Endothelial cell of umbilical vein (primary cell): ENCODE measurements around the gene CELF2. TPM values are rescaled to one million over a fixed set of nuclear protein-coding genes. Genes with fewer than 3 reads are reported as not detected.

Experiments
- BruUV-seq: library from RNA; stranded (reverse); fragments of 400-500 nt; replicated peaks from 2 replicates; lab custom pipeline; 2021; lab: Mats Ljungman, UMichigan
- CTCF ChIA-PET: fragments of 300-600, 350-600 bp; sonication (Branson Sonifier 250); formaldehyde crosslinking; loops from one replicate; lab custom pipeline; 2021; ENCODE audit warnings: antibody characterized with exemption, inconsistent platforms; lab: Charles Lee
- POLR2A ChIA-PET: fragments of 300-600, 350-600 bp; sonication (Branson Sonifier 250); formaldehyde crosslinking; loops from one replicate; lab custom pipeline; 2021; ENCODE audit warnings: antibody characterized with exemption, inconsistent platforms; lab: Charles Lee
- DNase-seq: peaks from one replicate; pipeline ENCODE4 v3.0.0-alpha.2; 2011; ENCODE audit warnings: low read depth, low spot score
- FAIRE-seq: peaks from 2 replicates; lab custom pipeline; 2011; peaks lifted over from hg19 to GRCh38; lab: Jason Lieb, UNC
- H2AFZ ChIP-seq: 2 replicates; pipeline ENCODE4 v1.6.0; 2012; ENCODE audit warnings: low read depth, low read length, control low read depth, inconsistent platforms
- H3K27ac ChIP-seq: 2 replicates; pipeline ENCODE4 v1.5.1; 2011; ENCODE audit warnings: low read depth, mild to moderate bottlenecking, control low read depth, low read length, moderate library complexity; ENCODE audit not compliant: insufficient read depth
- H3K27me3 ChIP-seq, 2 experiments: 2 replicates each; pipeline versions ENCODE4 v1.6.0 to v1.6.1; 2011; ENCODE audit warnings: low read length in 2 of 2, mixed read lengths in 1 of 2; ENCODE audit not compliant: control insufficient read depth in 2 of 2, insufficient read depth in 2 of 2
- H3K36me3 ChIP-seq, 2 experiments: 2 replicates in 1 of 2; 3 replicates in 1 of 2; pipeline ENCODE4 v1.5.1; 2011; ENCODE audit warnings: low read length in 2 of 2, mild to moderate bottlenecking in 1 of 2, moderate library complexity in 1 of 2; ENCODE audit not compliant: control insufficient read depth in 2 of 2, insufficient read depth in 2 of 2; ENCODE audit errors: extremely low read depth in 1 of 2
- H3K4me1 ChIP-seq: 3 replicates; pipeline ENCODE4 v1.5.1; 2011; ENCODE audit warnings: mild to moderate bottlenecking, low read length; ENCODE audit not compliant: control insufficient read depth, insufficient read depth; ENCODE audit errors: extremely low read depth
- H3K4me2 ChIP-seq: 2 replicates; pipeline ENCODE4 v1.6.1; 2011; ENCODE audit warnings: low read length, control low read depth, mixed read lengths; ENCODE audit not compliant: insufficient read depth
- H3K4me3 ChIP-seq, 3 experiments: fragments of 200-600 bp in 1 of 3; sonication (generic), shearing (Covaris generic) in 1 of 3; replicated peaks in 1 of 3; 2 replicates each; pipeline ENCODE4 v1.5.1; 2011 to 2016; ENCODE audit warnings: control low read depth in 3 of 3, low read length in 3 of 3, mild to moderate bottlenecking in 2 of 3, inconsistent platforms in 1 of 3, low read depth in 1 of 3, moderate library complexity in 1 of 3; ENCODE audit not compliant: insufficient read depth in 1 of 3
- H3K79me2 ChIP-seq: 2 replicates; pipeline ENCODE4 v1.6.0; 2012; ENCODE audit warnings: low read length, inconsistent platforms; ENCODE audit not compliant: control insufficient read depth, insufficient read depth
- H3K9ac ChIP-seq: replicated peaks from 2 replicates; pipeline ENCODE3; 2011; ENCODE audit warnings: low read length, control low read depth; ENCODE audit not compliant: insufficient read depth; ENCODE audit errors: extremely low read depth
- H3K9me1 ChIP-seq: replicated peaks from 3 replicates; pipeline ENCODE4 v1.6.0; 2011; ENCODE audit warnings: mild to moderate bottlenecking, low read length; ENCODE audit not compliant: control insufficient read depth, insufficient read depth; ENCODE audit errors: extremely low read depth
- H3K9me3 ChIP-seq: replicated peaks from 2 replicates; pipeline ENCODE4 v1.5.1; 2012; ENCODE audit warnings: low read length, inconsistent platforms; ENCODE audit not compliant: control insufficient read depth, insufficient read depth
- H4K20me1 ChIP-seq: replicated peaks from 2 replicates; pipeline ENCODE3; 2011; ENCODE audit warnings: mild to moderate bottlenecking, low read length; ENCODE audit not compliant: control insufficient read depth, insufficient read depth; ENCODE audit errors: extremely low read depth
- EZH2 ChIP-seq: IDR thresholded peaks from 2 replicates; pipeline ENCODE4 v1.6.1; 2012; ENCODE audit warnings: borderline replicate concordance, low read depth, mild to moderate bottlenecking, moderate library complexity, low read length, inconsistent platforms; ENCODE audit not compliant: severe bottlenecking
- FOS ChIP-seq: IDR thresholded peaks from 2 replicates; pipeline ENCODE4 v1.6.1; 2011; ENCODE audit warnings: mild to moderate bottlenecking, low read length, moderate library complexity, borderline replicate concordance; ENCODE audit not compliant: insufficient read depth
- GATA2 ChIP-seq: IDR thresholded peaks from 2 replicates; pipeline ENCODE4 v1.7.0; 2011; ENCODE audit warnings: low read depth, mild to moderate bottlenecking, moderate library complexity, mixed read lengths, low read length; ENCODE audit not compliant: insufficient read length, insufficient read depth
- JUN ChIP-seq: IDR thresholded peaks from 2 replicates; pipeline ENCODE4 v1.6.1; 2011; ENCODE audit warnings: borderline replicate concordance, low read depth; ENCODE audit not compliant: insufficient read length, insufficient read depth
- MYC ChIP-seq: IDR thresholded peaks from one replicate; pipeline ENCODE4 v1.6.1; 2011; ENCODE audit warnings: mild to moderate bottlenecking, low read depth, low read length
- POLR2A ChIP-seq: IDR thresholded peaks from 2 replicates; pipeline ENCODE4 v1.6.1; 2012; ENCODE audit warnings: low read depth, mild to moderate bottlenecking, control low read depth, low read length
- POLR2AphosphoS5 ChIP-seq: IDR thresholded peaks from 2 replicates; pipeline ENCODE4 v1.6.1; 2012; ENCODE audit warnings: low read depth, mild to moderate bottlenecking, control low read depth, low read length, moderate library complexity; ENCODE audit not compliant: insufficient read depth
- dilution Hi-C: fragments of 300-500 bp; cut with MboI; formaldehyde crosslinking; loops from one replicate; pipeline ENCODE4 v1.15.0; 2019; ENCODE audit warnings: low sequenced_read_pairs; ENCODE audit not compliant: extremely low pct_ligation_motif_present
- intact Hi-C: fragments of 100-400 bp; cut with micrococcal nuclease; formaldehyde crosslinking; loops from one replicate; pipeline ENCODE4 v1.10.0; 2022
- polyA plus RNA-seq, 4 experiments: library from polyadenylated mRNA; depleted of rRNA in 3 of 4; stranded (reverse) in 3 of 4; unstranded in 1 of 4; fragments of >200 nt; gene quantifications; 2 replicates each; pipeline versions ENCODE4 v1.2.1 to v1.2.3, GENCODE V29; 2011 to 2012; ENCODE audit warnings: missing spikeins in 1 of 4
- total RNA-seq: library from RNA; stranded (reverse); gene quantifications from 2 replicates; pipeline ENCODE4 v1.2.3, GENCODE V29; 2021
- TF ChIP-seq, protein P1 (sequence below): IDR thresholded peaks from 2 replicates; pipeline ENCODE4 v1.6.1; 2011; ENCODE audit not compliant: insufficient read depth, insufficient read length
- TF ChIP-seq, protein P2 (sequence below), 2 donors: IDR thresholded peaks; 1 replicate in 1 of 2; 2 replicates in 1 of 2; pipeline ENCODE4 v1.5.1; 2011; ENCODE audit warnings: low read length in 2 of 2, mild to moderate bottlenecking in 2 of 2, moderate library complexity in 2 of 2, control low read depth in 1 of 2, inconsistent platforms in 1 of 2, low read depth in 1 of 2; ENCODE audit not compliant: insufficient read depth in 1 of 2; ENCODE audit errors: extremely low read depth in 1 of 2

The CELF2 gene
- total and polyA plus RNA-seq, 2 donors (not counting 3 experiments of a cell fraction or from before 2014, with no cell fraction given), result 21.6 to 42.6 TPM

DNA sequence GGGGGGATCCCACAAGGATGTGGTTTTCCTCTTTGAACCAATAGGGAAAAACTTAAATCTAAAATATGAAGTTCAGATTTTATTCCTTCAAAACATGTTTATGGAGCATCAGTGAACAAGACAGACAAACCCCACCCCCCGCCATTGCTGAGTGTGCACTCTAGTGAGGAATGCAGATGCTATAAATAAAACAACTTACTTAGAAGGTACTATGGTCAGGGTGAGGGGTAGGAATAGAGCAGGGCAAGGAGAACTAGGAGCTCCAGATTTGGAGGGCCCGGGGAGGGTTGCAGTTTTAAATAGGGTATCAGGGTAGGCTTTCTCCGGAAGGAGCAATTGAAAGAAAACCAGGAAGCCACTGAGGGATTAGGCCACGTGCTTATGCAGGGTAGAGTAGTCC, 47.9 kb downstream of the CELF2 start:
- Histone ChIP-seq H4K20me1 (no peaks in the 10 kb centered on the region), H2AFZ (no peak overlapping the region), H3K27ac (no peak overlapping the region), H3K4me2 (no peak overlapping the region), H3K36me3 (no peaks in the 10 kb centered on the region), H3K27me3 (no peaks in the 10 kb centered on the region), H3K9me1 (no peaks in the 10 kb centered on the region), H3K79me2 (no peaks in the 10 kb centered on the region), H3K9ac (no peak overlapping the region), H3K4me1 (no peaks in the 10 kb centered on the region), H3K4me3 (no peak overlapping the region), H3K9me3 (no peaks in the 10 kb centered on the region)
- dilution Hi-C loops, result no loop called here
- DNase-seq (no peak), FAIRE-seq (no peak)
- CTCF ChIA-PET, result no interaction called here
- TF ChIP-seq JUN (no peak), GATA2 (no peak), POLR2A (no peak), MYC (no peak), POLR2AphosphoS5 (no peak), FOS (no peak), EZH2 (no peak)
- TF ChIP-seq, protein P1, sequence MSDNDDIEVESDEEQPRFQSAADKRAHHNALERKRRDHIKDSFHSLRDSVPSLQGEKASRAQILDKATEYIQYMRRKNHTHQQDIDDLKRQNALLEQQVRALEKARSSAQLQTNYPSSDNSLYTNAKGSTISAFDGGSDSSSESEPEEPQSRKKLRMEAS, result no peak
- TF ChIP-seq, protein P2, sequence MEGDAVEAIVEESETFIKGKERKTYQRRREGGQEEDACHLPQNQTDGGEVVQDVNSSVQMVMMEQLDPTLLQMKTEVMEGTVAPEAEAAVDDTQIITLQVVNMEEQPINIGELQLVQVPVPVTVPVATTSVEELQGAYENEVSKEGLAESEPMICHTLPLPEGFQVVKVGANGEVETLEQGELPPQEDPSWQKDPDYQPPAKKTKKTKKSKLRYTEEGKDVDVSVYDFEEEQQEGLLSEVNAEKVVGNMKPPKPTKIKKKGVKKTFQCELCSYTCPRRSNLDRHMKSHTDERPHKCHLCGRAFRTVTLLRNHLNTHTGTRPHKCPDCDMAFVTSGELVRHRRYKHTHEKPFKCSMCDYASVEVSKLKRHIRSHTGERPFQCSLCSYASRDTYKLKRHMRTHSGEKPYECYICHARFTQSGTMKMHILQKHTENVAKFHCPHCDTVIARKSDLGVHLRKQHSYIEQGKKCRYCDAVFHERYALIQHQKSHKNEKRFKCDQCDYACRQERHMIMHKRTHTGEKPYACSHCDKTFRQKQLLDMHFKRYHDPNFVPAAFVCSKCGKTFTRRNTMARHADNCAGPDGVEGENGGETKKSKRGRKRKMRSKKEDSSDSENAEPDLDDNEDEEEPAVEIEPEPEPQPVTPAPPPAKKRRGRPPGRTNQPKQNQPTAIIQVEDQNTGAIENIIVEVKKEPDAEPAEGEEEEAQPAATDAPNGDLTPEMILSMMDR (IDR thresholded peaks at IDR 0.05; ENCODE audit: extremely low read depth in 1 of 2, insufficient read depth in 1 of 2, low read depth in 1 of 2, low read length in 2 of 2), result no peak
- no TSS peak for BruUV-seq
- intact Hi-C loops, result no loop called here
- POLR2A ChIA-PET, result no interaction called here
